HepG2 (cell line): ENCODE measurements around the gene PDIK1L. TPM values are rescaled to one million over a fixed set of nuclear protein-coding genes. Genes with fewer than 3 reads are reported as not detected.

ENCODE experiments used
- ARID2 ChIP-seq: sonication (generic); formaldehyde crosslinking; IDR thresholded peaks from 2 replicates; pipeline ENCODE4 v1.8.1; 2022; ENCODE audit warnings: mild to moderate bottlenecking, missing genetic modification reagents, borderline replicate concordance
- CCAR2 ChIP-seq: fragments of 200-400 bp; formaldehyde crosslinking; optimal IDR thresholded peaks from 2 replicates; pipeline ENCODE3; 2018; ENCODE audit warnings: low read depth, mild to moderate bottlenecking, low read length, moderate library complexity
- HDAC2 ChIP-seq: sonication (generic); formaldehyde crosslinking; IDR thresholded peaks from 2 replicates; pipeline ENCODE4 v1.4.0; 2020; ENCODE audit warnings: missing genetic modification reagents
- IRX3 ChIP-seq: sonication (generic); formaldehyde crosslinking; IDR thresholded peaks from 2 replicates; pipeline ENCODE4 v1.8.1; 2023; ENCODE audit warnings: mild to moderate bottlenecking, low read depth, missing genetic modification reagents, borderline replicate concordance
- ISL2 ChIP-seq: sonication (generic); formaldehyde crosslinking; IDR thresholded peaks from 2 replicates; pipeline ENCODE4 v1.5.0; 2020; ENCODE audit warnings: missing genetic modification reagents
- KMT2B ChIP-seq: IDR thresholded peaks from 2 replicates; pipeline ENCODE4 v1.6.1; 2016; ENCODE audit warnings: missing genetic modification reagents, missing compliant biosample characterization
- LRRFIP1 ChIP-seq: sonication (generic); formaldehyde crosslinking; conservative IDR thresholded peaks from 2 replicates; pipeline ENCODE4 v1.4.0; 2020; ENCODE audit warnings: missing genetic modification reagents
- MAF1 ChIP-seq: sonication (generic); formaldehyde crosslinking; IDR thresholded peaks from 2 replicates; pipeline ENCODE4 v1.5.0; 2020; ENCODE audit warnings: missing genetic modification reagents, borderline replicate concordance
- NKX3-1 ChIP-seq: sonication (generic); formaldehyde crosslinking; IDR thresholded peaks from 2 replicates; pipeline ENCODE4 v1.5.0; 2020; ENCODE audit warnings: missing genetic modification reagents
- NONO ChIP-seq, 2 experiments: fragments of 450-650 bp in 1 of 2; sonication (generic) in 1 of 2; formaldehyde crosslinking in 1 of 2; IDR thresholded peaks in 1 of 2; conservative IDR thresholded peaks in 1 of 2; 2 replicates each; pipeline versions ENCODE4 v1.6.1 to v1.8.0; 2017 to 2022; ENCODE audit warnings: mild to moderate bottlenecking in 1 of 2, missing genetic modification reagents in 1 of 2, moderate library complexity in 1 of 2
- RARA ChIP-seq: IDR thresholded peaks from 2 replicates; pipeline ENCODE4 v1.6.1; 2016; ENCODE audit warnings: missing genetic modification reagents, missing compliant biosample characterization
- RNF2 ChIP-seq: fragments of 450-650 bp; conservative IDR thresholded peaks from 2 replicates; pipeline ENCODE4 v1.6.1; 2016; ENCODE audit warnings: low read depth
- TBP ChIP-seq: sonication (generic); formaldehyde crosslinking; IDR thresholded peaks from 2 replicates; pipeline ENCODE4 v1.5.0; 2020; ENCODE audit warnings: missing genetic modification reagents
- TCF12 ChIP-seq, 2 experiments: fragments of 450-650 bp in 1 of 2; sonication (generic) in 1 of 2; formaldehyde crosslinking in 1 of 2; IDR thresholded peaks; 2 replicates each; pipeline versions ENCODE4 v1.6.1 to v1.8.0; 2017 to 2022; ENCODE audit warnings: antibody characterized with exemption in 1 of 2, mild to moderate bottlenecking in 1 of 2, missing genetic modification reagents in 1 of 2, moderate library complexity in 1 of 2
- TIGD3 ChIP-seq: sonication (generic); formaldehyde crosslinking; IDR thresholded peaks from 2 replicates; pipeline ENCODE4 v1.5.1; 2020; ENCODE audit warnings: mild to moderate bottlenecking, missing genetic modification reagents, borderline replicate concordance
- TOPORS ChIP-seq: sonication (generic); formaldehyde crosslinking; IDR thresholded peaks from 2 replicates; pipeline ENCODE4 v1.8.0; 2023; ENCODE audit warnings: mild to moderate bottlenecking, missing genetic modification reagents
- ZNF142 ChIP-seq: sonication (generic); formaldehyde crosslinking; IDR thresholded peaks from 2 replicates; pipeline ENCODE4 v1.4.0; 2020; ENCODE audit warnings: missing genetic modification reagents
- ZNF263 ChIP-seq: sonication (generic); formaldehyde crosslinking; IDR thresholded peaks from 2 replicates; pipeline ENCODE4 v1.4.0; 2020; ENCODE audit warnings: missing genetic modification reagents
- ZNF337 ChIP-seq: sonication (generic); formaldehyde crosslinking; IDR thresholded peaks from 2 replicates; pipeline ENCODE4 v1.5.1; 2020; ENCODE audit warnings: missing genetic modification reagents, low read depth, mild to moderate bottlenecking, borderline replicate concordance
- ZNF468 ChIP-seq: sonication (generic); formaldehyde crosslinking; IDR thresholded peaks from 2 replicates; pipeline ENCODE4 v1.8.0; 2022; ENCODE audit warnings: mild to moderate bottlenecking, moderate library complexity, missing genetic modification reagents
- ZNF558 ChIP-seq: sonication (generic); formaldehyde crosslinking; IDR thresholded peaks from 2 replicates; pipeline ENCODE4 v1.9.0; 2022; ENCODE audit warnings: mild to moderate bottlenecking, missing genetic modification reagents, borderline replicate concordance
- ZNF891 ChIP-seq: sonication (generic); formaldehyde crosslinking; IDR thresholded peaks from 2 replicates; pipeline ENCODE4 v1.5.0; 2020; ENCODE audit warnings: mild to moderate bottlenecking, missing genetic modification reagents
- polyA plus RNA-seq, 8 experiments: library from polyadenylated mRNA; depleted of rRNA in 3 of 8; stranded (reverse) in 7 of 8; unstranded in 1 of 8; fragments of >200 nt; fragmentation: Illumina TruSeq in 4 of 8; extraction: Trizol in 4 of 8; gene quantifications; 2 replicates each; pipeline versions ENCODE4 v1.2.1 to v1.2.3, GENCODE V29; 2011 to 2016; ENCODE audit warnings: low read depth in 4 of 8, missing spikeins in 1 of 8, mixed read lengths in 1 of 8; ENCODE audit not compliant: insufficient read depth in 1 of 8
- total RNA-seq, 5 experiments: library from RNA; depleted of rRNA; stranded (reverse); fragments of >200 nt; fragmentation: Illumina TruSeq; extraction: Trizol; gene quantifications; 2 replicates each; pipeline ENCODE4 v1.2.3, GENCODE V29; 2016; ENCODE audit warnings: low read depth in 1 of 5

The PDIK1L gene
- total and polyA plus RNA-seq, 2 of the 13 experiments (the other 11 are each of a cell fraction or from before 2014, with no cell fraction given): 1.9 to 4.6 TPM

GRCh38 chr1:26112407-26112775 lies 767 bp downstream of the PDIK1L start (continued):
- TF ChIP-seq LRRFIP1 (CRISPR knock-in tag) (no peak), KMT2B (no peak), ZNF558 (CRISPR knock-in tag) (no peak), IRX3 (CRISPR knock-in tag) (no peak), MAF1 (CRISPR knock-in tag) (no peak), ZNF891 (CRISPR knock-in tag) (no peak), ZNF263 (CRISPR knock-in tag) (0 out of 2 replicates have a peak, but pooled peaks have one; percentile 1), RNF2 (0 out of 2 replicates have a peak, but pooled peaks have one; percentile 2), HDAC2 (CRISPR knock-in tag) (0 out of 2 replicates have a peak, but pooled peaks have one; percentile 8), ISL2 (CRISPR knock-in tag) (0 out of 2 replicates have a peak, but pooled peaks have one; percentile 28), ZNF337 (CRISPR knock-in tag) (peak; percentile 8; the same call in 1 of the 2 replicates), ARID2 (CRISPR knock-in tag) (no peak), NONO (IDR thresholded peaks at IDR 0.05) (no peak), NONO (CRISPR knock-in tag; conservative IDR thresholded peaks at IDR 0.05) (no peak), ZNF142 (CRISPR knock-in tag) (no peak), RARA (no peak), TOPORS (CRISPR knock-in tag) (no peak), TCF12 (IDR thresholded peaks at IDR 0.05) (no peak), TCF12 (CRISPR knock-in tag; IDR thresholded peaks at IDR 0.05) (no peak), CCAR2 (no peak), TBP (CRISPR knock-in tag) (no peak), NKX3-1 (no peak), TIGD3 (CRISPR knock-in tag) (no peak), ZNF468 (CRISPR knock-in tag) (0 out of 2 replicates have a peak, but pooled peaks have one; percentile 17)
